Ishikawa (cell line): ENCODE data around the gene ESR2.

Experiments
- CEBPB ChIP-seq: IDR thresholded peaks from 2 replicates; pipeline ENCODE4 v1.6.1; 2012
- CREB1 ChIP-seq: IDR thresholded peaks from 2 replicates; pipeline ENCODE4 v1.6.1; 2012; ENCODE audit warnings: low read depth
- EGR1 ChIP-seq: IDR thresholded peaks from 2 replicates; pipeline ENCODE4 v1.6.1; 2012
- EP300 ChIP-seq: IDR thresholded peaks from 2 replicates; pipeline ENCODE4 v1.6.1; 2012; ENCODE audit warnings: borderline replicate concordance
- FOXM1 ChIP-seq: IDR thresholded peaks from 2 replicates; pipeline ENCODE4 v1.6.1; 2012; ENCODE audit warnings: low read depth, borderline replicate concordance
- NFIC ChIP-seq: IDR thresholded peaks from 2 replicates; pipeline ENCODE4 v1.6.1; 2012
- RAD21 ChIP-seq: IDR thresholded peaks from 2 replicates; pipeline ENCODE4 v1.6.1; 2012; ENCODE audit warnings: low read depth
- TAF1 ChIP-seq: IDR thresholded peaks from 2 replicates; pipeline ENCODE4 v1.6.1; 2012; ENCODE audit warnings: low read depth, mild to moderate bottlenecking
- TCF12 ChIP-seq: IDR thresholded peaks from 2 replicates; pipeline ENCODE4 v1.6.1; 2012; ENCODE audit warnings: low read depth
- TEAD4 ChIP-seq: IDR thresholded peaks from 2 replicates; pipeline ENCODE4 v1.6.1; 2012
- YY1 ChIP-seq: IDR thresholded peaks from 2 replicates; pipeline ENCODE4 v1.6.1; 2012; ENCODE audit warnings: low read depth
- ZBTB7A ChIP-seq: IDR thresholded peaks from 2 replicates; pipeline ENCODE4 v1.6.1; 2012; ENCODE audit warnings: low read depth
- TF ChIP-seq, protein P1 (sequence below): IDR thresholded peaks from 2 replicates; pipeline ENCODE4 v1.6.1; 2012
- TF ChIP-seq, protein P2 (sequence below): IDR thresholded peaks from 2 replicates; pipeline ENCODE4 v1.6.1; 2012; ENCODE audit warnings: low read depth, mild to moderate bottlenecking
- TF ChIP-seq, protein P3 (sequence below): IDR thresholded peaks from 2 replicates; pipeline ENCODE4 v1.6.1; 2012

The ESR2 gene

DNA sequence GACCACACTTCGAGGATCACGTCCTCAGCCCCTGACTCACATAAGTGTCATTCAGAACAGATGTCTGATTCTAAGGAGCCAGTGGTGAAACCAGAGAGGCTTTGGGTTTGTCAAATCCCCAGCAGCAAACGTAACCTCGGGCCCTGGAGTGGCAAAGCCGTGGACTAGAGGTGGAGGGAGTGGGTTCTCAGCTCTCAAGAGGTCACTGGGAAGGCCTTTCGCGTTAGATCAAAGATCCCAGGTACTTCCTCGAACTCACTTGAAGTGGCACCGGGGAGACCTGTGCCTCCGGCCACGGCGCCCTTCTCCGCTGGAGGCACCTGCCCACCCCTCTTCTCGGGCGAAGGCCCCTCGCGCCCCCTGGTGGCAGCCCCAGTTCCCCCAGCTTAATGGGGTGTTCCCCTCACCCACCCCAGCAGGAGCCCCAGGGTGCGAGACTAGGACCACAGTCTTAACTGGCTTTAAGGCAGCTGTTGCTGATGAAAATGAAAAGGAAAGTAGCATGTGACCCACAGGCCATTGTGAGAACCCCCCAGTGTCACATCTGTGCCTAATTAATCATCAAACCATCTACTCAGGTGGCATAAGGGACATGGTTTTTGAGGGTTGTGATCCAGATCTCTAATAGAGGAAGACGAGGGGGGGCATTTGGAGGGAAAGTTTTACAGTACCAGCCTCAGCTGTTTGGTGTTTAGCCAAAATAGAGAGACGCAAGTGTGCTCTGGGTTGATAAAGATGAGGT lies 672 bp upstream of the ESR2 start:
- TF ChIP-seq, protein P1, sequence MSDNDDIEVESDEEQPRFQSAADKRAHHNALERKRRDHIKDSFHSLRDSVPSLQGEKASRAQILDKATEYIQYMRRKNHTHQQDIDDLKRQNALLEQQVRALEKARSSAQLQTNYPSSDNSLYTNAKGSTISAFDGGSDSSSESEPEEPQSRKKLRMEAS, result 0 out of 2 replicates have a peak, but pooled peaks have one; percentile 1
- TF ChIP-seq RAD21 (peak; percentile 81), TCF12 (no peak), TAF1 (no peak), ZBTB7A (peak; percentile 82), EP300 (no peak), YY1 (no peak), EGR1 (no peak), CREB1 (no peak), NFIC (no peak), TEAD4 (no peak), FOXM1 (no peak)
- TF ChIP-seq, protein P2, sequence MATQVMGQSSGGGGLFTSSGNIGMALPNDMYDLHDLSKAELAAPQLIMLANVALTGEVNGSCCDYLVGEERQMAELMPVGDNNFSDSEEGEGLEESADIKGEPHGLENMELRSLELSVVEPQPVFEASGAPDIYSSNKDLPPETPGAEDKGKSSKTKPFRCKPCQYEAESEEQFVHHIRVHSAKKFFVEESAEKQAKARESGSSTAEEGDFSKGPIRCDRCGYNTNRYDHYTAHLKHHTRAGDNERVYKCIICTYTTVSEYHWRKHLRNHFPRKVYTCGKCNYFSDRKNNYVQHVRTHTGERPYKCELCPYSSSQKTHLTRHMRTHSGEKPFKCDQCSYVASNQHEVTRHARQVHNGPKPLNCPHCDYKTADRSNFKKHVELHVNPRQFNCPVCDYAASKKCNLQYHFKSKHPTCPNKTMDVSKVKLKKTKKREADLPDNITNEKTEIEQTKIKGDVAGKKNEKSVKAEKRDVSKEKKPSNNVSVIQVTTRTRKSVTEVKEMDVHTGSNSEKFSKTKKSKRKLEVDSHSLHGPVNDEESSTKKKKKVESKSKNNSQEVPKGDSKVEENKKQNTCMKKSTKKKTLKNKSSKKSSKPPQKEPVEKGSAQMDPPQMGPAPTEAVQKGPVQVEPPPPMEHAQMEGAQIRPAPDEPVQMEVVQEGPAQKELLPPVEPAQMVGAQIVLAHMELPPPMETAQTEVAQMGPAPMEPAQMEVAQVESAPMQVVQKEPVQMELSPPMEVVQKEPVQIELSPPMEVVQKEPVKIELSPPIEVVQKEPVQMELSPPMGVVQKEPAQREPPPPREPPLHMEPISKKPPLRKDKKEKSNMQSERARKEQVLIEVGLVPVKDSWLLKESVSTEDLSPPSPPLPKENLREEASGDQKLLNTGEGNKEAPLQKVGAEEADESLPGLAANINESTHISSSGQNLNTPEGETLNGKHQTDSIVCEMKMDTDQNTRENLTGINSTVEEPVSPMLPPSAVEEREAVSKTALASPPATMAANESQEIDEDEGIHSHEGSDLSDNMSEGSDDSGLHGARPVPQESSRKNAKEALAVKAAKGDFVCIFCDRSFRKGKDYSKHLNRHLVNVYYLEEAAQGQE, result no peak

DNA sequence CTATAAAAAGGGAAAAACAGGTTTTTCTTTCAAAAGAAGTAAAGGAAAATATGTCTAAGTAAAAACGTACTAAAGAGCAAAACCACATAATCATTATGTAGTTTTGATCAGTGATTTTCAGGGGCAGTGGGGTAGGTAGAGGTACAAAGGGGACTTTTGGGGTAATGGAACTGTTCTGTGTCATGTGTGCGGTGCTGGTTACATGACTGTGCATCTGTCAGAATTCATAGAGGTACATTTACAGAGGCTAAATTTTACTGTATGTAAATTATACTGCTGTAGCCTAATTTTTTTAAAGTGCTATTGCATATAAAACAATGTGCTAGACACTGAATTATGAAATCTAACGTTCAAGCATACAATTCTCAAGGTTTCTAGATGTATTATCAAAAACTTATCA lies 2.0 kb downstream of the ESR2 start:
- TF ChIP-seq, protein P2, result no peak
- TF ChIP-seq TAF1, result no peak
- TF ChIP-seq CREB1, result no peak
- no peak for TF ChIP-seq EP300
- TF ChIP-seq RAD21, result no peak
- TF ChIP-seq TEAD4, result no peak
- no peak for TF ChIP-seq CEBPB
- TF ChIP-seq, protein P1, result no peak
- TF ChIP-seq, protein P3, sequence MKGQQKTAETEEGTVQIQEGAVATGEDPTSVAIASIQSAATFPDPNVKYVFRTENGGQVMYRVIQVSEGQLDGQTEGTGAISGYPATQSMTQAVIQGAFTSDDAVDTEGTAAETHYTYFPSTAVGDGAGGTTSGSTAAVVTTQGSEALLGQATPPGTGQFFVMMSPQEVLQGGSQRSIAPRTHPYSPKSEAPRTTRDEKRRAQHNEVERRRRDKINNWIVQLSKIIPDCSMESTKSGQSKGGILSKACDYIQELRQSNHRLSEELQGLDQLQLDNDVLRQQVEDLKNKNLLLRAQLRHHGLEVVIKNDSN, result no peak
- no peak for TF ChIP-seq FOXM1
- TF ChIP-seq ZBTB7A, result no peak
- no peak for TF ChIP-seq NFIC
- TF ChIP-seq TCF12, result no peak
- TF ChIP-seq YY1, result no peak
- TF ChIP-seq EGR1, result no peak

DNA sequence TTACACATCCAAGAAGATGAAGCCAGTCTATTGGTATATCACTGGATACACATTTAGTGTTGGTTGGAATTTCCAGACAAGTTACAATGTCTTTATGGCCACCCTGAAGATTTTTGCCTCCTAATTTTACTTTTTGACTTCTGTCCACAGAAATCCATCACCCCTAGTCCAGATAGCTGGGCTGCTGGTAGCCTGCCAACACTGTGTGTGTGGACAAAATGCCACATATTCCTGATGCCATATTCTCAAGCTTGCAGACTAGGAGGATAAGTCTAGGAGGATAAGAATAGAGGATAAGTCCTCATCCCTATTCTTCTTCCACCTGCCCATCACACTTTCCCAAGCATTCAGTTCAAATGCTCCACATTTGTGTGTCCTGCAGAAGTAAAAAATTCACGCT lies 4.6 kb downstream of the ESR2 start:
- no peak for TF ChIP-seq FOXM1
- TF ChIP-seq, protein P3, result no peak
- TF ChIP-seq EP300, result no peak
- TF ChIP-seq CREB1, result no peak
- no peak for TF ChIP-seq RAD21
- TF ChIP-seq ZBTB7A, result no peak
- no peak for TF ChIP-seq CEBPB
- TF ChIP-seq, protein P1, result no peak
- TF ChIP-seq TEAD4, result no peak
- no peak for TF ChIP-seq YY1
- TF ChIP-seq, protein P2, result no peak
- no peak for TF ChIP-seq TAF1

DNA sequence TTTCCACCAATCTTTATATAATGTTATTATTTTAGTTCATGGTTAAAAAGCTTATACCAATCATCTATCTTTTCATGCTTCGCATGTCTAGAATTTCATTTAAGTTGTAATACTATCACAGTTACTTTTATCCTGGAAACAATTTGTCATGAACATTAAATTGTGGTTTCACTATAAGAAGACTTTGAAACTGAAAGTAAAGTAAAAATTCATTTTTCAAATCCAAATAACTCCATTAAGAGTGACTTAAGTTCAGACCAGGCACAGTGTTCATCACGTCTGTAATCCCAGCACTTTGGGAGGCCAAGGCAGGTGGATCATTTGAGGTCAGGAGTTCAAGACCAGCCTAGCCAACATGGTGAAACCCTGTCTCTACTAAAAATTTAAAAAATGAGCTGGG lies 12.4 kb downstream of the ESR2 start:
- no peak for TF ChIP-seq CEBPB
- no peak for TF ChIP-seq RAD21
- TF ChIP-seq, protein P2, result no peak
- no peak for TF ChIP-seq EGR1
- TF ChIP-seq, protein P3, result no peak
- no peak for TF ChIP-seq NFIC
